ENCODE results near the gene PLXNA4. TPM values are rescaled to one million over a fixed set of nuclear protein-coding genes. Genes with fewer than 3 reads are reported as not detected.

Gene PLXNA4
- total RNA-seq, 4 donors from 2014 or later: 4.8 to 19.7 (median 10.7) TPM

DNA sequence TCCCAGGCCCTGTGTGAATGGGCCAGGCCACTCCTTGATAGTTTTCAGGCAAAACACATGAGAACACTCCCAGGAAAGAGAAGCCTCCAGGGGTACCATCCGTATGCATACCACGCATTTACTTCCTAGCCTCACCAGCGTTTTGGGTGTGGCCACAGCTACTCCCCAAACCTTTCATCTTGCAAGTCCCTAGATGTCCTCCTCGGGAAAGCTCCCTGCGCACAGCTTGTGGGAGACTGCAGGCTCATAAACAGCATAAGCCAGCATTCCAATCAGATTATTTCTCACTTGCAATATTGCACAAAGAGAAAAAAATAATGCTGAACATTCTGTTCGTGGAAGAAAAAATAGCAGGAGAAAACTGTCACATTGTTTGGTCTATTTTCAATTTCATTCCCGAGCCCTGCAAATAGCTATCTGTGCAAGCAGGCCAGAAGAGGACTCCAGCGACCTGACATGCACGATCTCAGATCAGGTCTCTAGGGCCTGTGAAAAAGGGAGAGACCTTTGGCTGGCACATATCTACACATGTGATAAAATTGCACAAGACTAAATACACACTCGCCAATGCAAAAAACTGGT is 175.6 kb downstream of the PLXNA4 start:
- H3K36me3 ChIP-seq: no peaks in the 10 kb centered on the region
- H3K27me3 ChIP-seq: no peaks in the 10 kb centered on the region
- WGBS, 2 donors (ENCODE audit: low coverage in 1 of 2): 38 to 81% methylated on average over 8 to 9 of the region's 10 CpGs
- ATAC-seq: peak; percentile 69
- H3K4me1 ChIP-seq: peaks cover 0 to 59% (median 23%) of the 10 kb centered on the region in 3 donors
- peak overlapping the region; percentile 6 to 83 (median 80) for H3K27ac ChIP-seq
- TF ChIP-seq POLR2A (IDR thresholded peaks at IDR 0.05) (no peak), POLR2AphosphoS5 (IDR thresholded peaks at IDR 0.05) (peak; percentile 88)
- H3K4me3 ChIP-seq: no peak overlapping the region
- H3K9me3 ChIP-seq: no peaks in the 10 kb centered on the region

DNA sequence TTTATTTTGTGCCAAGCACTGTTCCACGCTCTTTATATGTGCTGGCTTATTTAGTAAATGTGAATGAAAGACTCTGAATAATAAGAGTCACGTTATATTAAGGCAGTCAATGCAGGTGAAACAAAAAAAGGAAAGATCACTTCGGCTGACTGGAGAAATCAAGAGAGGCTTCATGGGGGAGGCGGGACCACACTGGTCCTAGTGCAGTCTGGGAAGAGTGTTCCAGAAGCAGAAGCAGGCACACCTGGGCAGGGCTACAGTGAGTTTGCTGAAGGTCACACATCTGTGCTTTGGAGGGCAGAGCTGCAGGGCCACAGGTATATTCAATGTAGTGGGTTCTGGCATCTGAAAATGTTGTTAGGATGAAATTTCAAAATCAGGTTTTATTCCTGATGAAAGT is 176.9 kb downstream of the PLXNA4 start:
- H3K4me1 ChIP-seq: peaks cover 0 to 67% (median 27%) of the 10 kb centered on the region in 3 donors
- no peak overlapping the region for H3K4me3 ChIP-seq
- peak overlapping the region in 2 of 4 donors; percentile 81 to 83 for H3K27ac ChIP-seq
- H3K36me3 ChIP-seq: no peaks in the 10 kb centered on the region
- no peaks in the 10 kb centered on the region for H3K9me3 ChIP-seq
- ATAC-seq: no peak
- 83 to 84% methylated on average over 4 of the region's 4 CpGs for WGBS, 2 donors (ENCODE audit: low coverage in 1 of 2)
- no peaks in the 10 kb centered on the region for H3K27me3 ChIP-seq
- TF ChIP-seq, protein P1, sequence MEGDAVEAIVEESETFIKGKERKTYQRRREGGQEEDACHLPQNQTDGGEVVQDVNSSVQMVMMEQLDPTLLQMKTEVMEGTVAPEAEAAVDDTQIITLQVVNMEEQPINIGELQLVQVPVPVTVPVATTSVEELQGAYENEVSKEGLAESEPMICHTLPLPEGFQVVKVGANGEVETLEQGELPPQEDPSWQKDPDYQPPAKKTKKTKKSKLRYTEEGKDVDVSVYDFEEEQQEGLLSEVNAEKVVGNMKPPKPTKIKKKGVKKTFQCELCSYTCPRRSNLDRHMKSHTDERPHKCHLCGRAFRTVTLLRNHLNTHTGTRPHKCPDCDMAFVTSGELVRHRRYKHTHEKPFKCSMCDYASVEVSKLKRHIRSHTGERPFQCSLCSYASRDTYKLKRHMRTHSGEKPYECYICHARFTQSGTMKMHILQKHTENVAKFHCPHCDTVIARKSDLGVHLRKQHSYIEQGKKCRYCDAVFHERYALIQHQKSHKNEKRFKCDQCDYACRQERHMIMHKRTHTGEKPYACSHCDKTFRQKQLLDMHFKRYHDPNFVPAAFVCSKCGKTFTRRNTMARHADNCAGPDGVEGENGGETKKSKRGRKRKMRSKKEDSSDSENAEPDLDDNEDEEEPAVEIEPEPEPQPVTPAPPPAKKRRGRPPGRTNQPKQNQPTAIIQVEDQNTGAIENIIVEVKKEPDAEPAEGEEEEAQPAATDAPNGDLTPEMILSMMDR (IDR thresholded peaks at IDR 0.05): no peak
- TF ChIP-seq POLR2AphosphoS5 (IDR thresholded peaks at IDR 0.05) (no peak), POLR2A (IDR thresholded peaks at IDR 0.05) (no peak), EP300 (IDR thresholded peaks at IDR 0.05) (no peak)

DNA sequence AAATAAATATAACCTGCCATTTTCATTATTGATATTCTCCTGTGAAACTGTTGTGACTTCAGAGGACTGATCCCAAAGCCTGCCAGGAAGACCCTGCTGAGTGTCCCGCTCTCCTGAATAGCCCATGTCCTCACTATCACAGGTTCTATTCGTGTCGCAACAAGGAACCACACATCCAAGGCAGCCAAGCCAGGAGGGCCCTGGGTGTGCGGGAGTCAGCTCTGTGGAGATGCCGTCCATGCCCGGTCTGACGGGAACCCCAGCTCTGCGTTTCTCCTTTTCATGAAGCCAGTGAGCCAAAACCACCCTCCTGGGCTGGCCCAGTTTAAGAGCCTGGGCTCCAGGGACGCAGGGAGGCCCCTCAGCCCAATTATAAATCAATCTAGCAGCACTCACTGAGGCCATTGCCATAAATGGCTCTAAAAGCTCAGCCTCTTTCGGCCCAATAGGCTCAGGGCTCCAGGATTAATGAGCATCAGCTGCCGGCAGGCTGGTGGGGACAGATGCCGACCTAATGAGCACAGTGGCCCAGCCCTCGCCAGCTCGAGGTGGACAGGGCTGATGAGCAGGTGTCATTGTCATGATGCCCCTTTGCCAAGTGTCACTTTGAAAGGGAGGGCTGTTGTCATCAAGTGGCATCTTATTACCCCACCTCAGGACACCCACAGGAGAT is 177.9 kb downstream of the PLXNA4 start:
- Histone ChIP-seq H3K27ac (peak overlapping the region in 3 of 4 donors; percentile 55 to 83 (median 81)), H3K9me3 (no peaks in the 10 kb centered on the region), H3K4me1 (peaks cover 0 to 67% (median 25%) of the 10 kb centered on the region in 3 donors), H3K27me3 (no peaks in the 10 kb centered on the region), H3K4me3 (no peak overlapping the region), H3K36me3 (no peaks in the 10 kb centered on the region)
- ATAC-seq: no peak
- 52 to 100% methylated on average over 2 of the region's 14 CpGs for WGBS, 2 donors (ENCODE audit: low coverage in 1 of 2)
- TF ChIP-seq POLR2AphosphoS5 (IDR thresholded peaks at IDR 0.05) (peak; percentile 21), POLR2A (IDR thresholded peaks at IDR 0.05) (no peak), EP300 (IDR thresholded peaks at IDR 0.05) (no peak)
- TF ChIP-seq, protein P1 (IDR thresholded peaks at IDR 0.05): no peak

DNA sequence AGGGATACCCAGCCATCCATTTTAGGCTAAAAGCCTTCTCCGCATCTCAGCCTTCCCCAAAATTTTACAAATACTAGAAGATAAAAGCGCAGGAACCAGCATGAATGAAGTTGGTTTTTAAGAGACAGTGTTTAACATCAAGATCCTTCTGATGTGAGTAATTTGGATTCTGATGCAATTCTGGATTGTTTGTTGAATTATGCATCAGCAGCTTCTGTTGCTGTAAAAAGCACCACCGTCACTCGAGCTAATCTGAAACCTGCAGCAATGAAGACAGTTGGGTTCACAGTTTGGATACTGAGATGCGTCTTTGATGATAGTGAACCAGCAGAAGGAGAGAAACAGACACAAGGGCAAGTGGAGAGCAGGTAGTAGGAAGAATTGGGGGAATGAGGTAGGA is 179.2 kb downstream of the PLXNA4 start:
- H3K36me3 ChIP-seq: no peaks in the 10 kb centered on the region
- no peak for ATAC-seq
- H3K9me3 ChIP-seq: no peaks in the 10 kb centered on the region
- no peaks in the 10 kb centered on the region for H3K27me3 ChIP-seq
- 83 to 94% methylated on average over 5 of the region's 5 CpGs for WGBS, 2 donors (ENCODE audit: low coverage in 1 of 2)
- no peak for TF ChIP-seq EP300 (IDR thresholded peaks at IDR 0.05)
- TF ChIP-seq, protein P1 (IDR thresholded peaks at IDR 0.05): no peak
- no peak for TF ChIP-seq POLR2A (IDR thresholded peaks at IDR 0.05)
- TF ChIP-seq POLR2AphosphoS5 (IDR thresholded peaks at IDR 0.05): peak; percentile 13
- peak overlapping the region in 1 of 4 donors; percentile 83 for H3K27ac ChIP-seq
- H3K4me1 ChIP-seq: peaks cover 0 to 56% (median 14%) of the 10 kb centered on the region in 3 donors
- no peak overlapping the region for H3K4me3 ChIP-seq

DNA sequence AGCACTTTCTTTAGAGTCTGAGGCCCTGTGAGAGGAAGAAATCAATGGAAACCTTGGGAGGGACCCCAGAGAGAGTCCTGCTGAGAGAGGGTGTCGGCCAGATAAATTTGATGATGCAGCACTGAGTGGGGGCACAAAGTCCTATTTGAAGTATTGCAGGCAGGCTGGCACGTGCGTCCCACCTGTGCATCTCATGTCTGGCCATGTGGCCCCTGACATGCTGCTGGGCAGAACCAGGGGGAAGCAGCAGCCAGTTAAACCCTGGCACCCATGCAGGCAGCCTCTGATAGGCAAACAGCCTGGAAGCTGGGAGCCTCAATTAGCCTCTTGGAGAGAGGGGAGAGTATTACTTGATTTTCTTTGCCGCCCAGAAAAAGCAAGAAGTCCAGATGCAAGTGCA is 180.9 kb downstream of the PLXNA4 start:
- Histone ChIP-seq H3K9me3 (no peaks in the 10 kb centered on the region), H3K4me3 (no peak overlapping the region), H3K36me3 (no peaks in the 10 kb centered on the region), H3K27me3 (no peaks in the 10 kb centered on the region), H3K4me1 (peaks cover 0 to 51% (median 8%) of the 10 kb centered on the region in 3 donors), H3K27ac (peak overlapping the region in 1 of 4 donors; percentile 75)
- ATAC-seq: no peak
- TF ChIP-seq POLR2A (IDR thresholded peaks at IDR 0.05): no peak
- no peak for TF ChIP-seq EP300 (IDR thresholded peaks at IDR 0.05)
- TF ChIP-seq POLR2AphosphoS5 (IDR thresholded peaks at IDR 0.05): no peak
- TF ChIP-seq, protein P1 (IDR thresholded peaks at IDR 0.05): no peak
- 75 to 84% methylated on average over 1 to 3 of the region's 4 CpGs for WGBS, 2 donors (ENCODE audit: low coverage in 1 of 2)

Data from gastroesophageal sphincter (tissue), 4 donors.